Aorta (tissue), 5 donors: ENCODE results near the gene ENKUR. TPM values are rescaled to one million over a fixed set of nuclear protein-coding genes. Genes with fewer than 3 reads are reported as not detected.

ENCODE experiments used
- ATAC-seq: fragments of 200-7000 bp; cut with Tn5 transposase; one replicate; pipeline ENCODE4 v1.9.1; 2022; ENCODE audit warnings: moderate library complexity; ENCODE audit not compliant: low FRiP score
- DNase-seq, 2 donors: peaks; one replicate each; pipeline ENCODE4 v3.0.0-alpha.2; 2020
- H3K27ac ChIP-seq, 2 donors: one replicate each; pipeline ENCODE4 v1.5.1; 2013; ENCODE audit warnings: low read length in 2 of 2, mild to moderate bottlenecking in 2 of 2, moderate library complexity in 2 of 2, control low read depth in 1 of 2, inconsistent platforms in 1 of 2, low read depth in 1 of 2
- H3K27me3 ChIP-seq, 2 donors: one replicate each; pipeline ENCODE4 v1.6.1; 2013; ENCODE audit warnings: control low read depth in 1 of 2, low read length in 1 of 2, mild to moderate bottlenecking in 1 of 2, moderate library complexity in 1 of 2; ENCODE audit not compliant: insufficient read depth in 2 of 2, control insufficient read depth in 1 of 2
- H3K36me3 ChIP-seq, 2 donors: one replicate each; pipeline ENCODE4 v1.6.1; 2013; ENCODE audit warnings: control low read depth in 1 of 2, low read length in 1 of 2, mild to moderate bottlenecking in 1 of 2; ENCODE audit not compliant: insufficient read depth in 2 of 2, control insufficient read depth in 1 of 2
- H3K4me1 ChIP-seq, 2 donors: one replicate each; pipeline ENCODE4 v1.6.1; 2013; ENCODE audit warnings: low read length in 2 of 2, control low read depth in 1 of 2, mild to moderate bottlenecking in 1 of 2, moderate library complexity in 1 of 2; ENCODE audit not compliant: insufficient read depth in 2 of 2, control insufficient read depth in 1 of 2
- H3K4me3 ChIP-seq, 2 donors: one replicate each; pipeline ENCODE4 v1.5.1; 2013; ENCODE audit warnings: low read length in 2 of 2, control low read depth in 1 of 2, mild to moderate bottlenecking in 1 of 2
- H3K9me3 ChIP-seq: one replicate; pipeline ENCODE4 v1.6.1; 2013; ENCODE audit warnings: mild to moderate bottlenecking, low read length; ENCODE audit not compliant: control insufficient read depth
- WGBS, 2 donors: extraction: QIAGEN DNeasy Blood & Tissue Kit; methylation state at CpG; one replicate each; pipeline ENCODE4 v1.1.7; 2013; 5-methylcytosine and 5-hydroxymethylcytosine counted together
- intact Hi-C, 2 donors: fragments of 100-400 bp; cut with DNase I; formaldehyde crosslinking; loops; one replicate each; pipeline versions ENCODE4 v1.14.2 to v1.15.0; 2022
- polyA plus RNA-seq, 2 donors: library from polyadenylated mRNA; stranded (reverse); fragments of 200-250 nt; gene quantifications; one replicate each; pipeline ENCODE4 v1.2.3, GENCODE V29; 2013
- total RNA-seq, 2 donors: library from RNA; stranded (reverse); fragmentation: NEBNext Ultra II Directional; extraction: Animal tissue kit (Norgen Biotek cat#: 25700); gene quantifications; one replicate each; pipeline ENCODE4 v1.2.1, GENCODE V29; 2021
- donor health status: healthy with polysubstance abuse.
- donor health status: Bipolar disorder and iron deficiency.
- donor health status: DM: no; HTN: no; CAD: no.
- donor health status: DM: no; HTN: no; CAD: no.
- donor health status: DM: yes; HTN: yes; CAD: no.

The ENKUR gene
- total and polyA plus RNA-seq, 4 donors = 0.36 TPM; not detected in 3

DNA sequence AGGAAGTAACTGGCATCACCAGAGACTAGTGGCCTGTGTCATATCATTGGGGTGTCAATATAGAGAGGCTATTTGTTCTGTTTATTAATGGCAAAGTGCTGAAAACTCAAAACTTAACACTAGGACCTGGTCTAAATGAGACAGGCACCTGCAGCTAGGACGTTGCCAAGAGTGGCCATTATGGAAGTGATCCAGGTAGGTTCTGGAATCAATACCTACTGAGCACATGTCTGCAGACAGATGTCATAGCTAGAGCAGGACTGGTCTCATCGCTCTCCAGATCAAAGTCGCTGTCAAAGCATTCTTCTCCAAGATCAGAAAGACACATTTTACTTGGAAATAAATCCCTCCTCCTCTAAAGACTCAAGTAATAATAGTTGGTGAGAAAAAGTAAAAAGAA is 40.8 kb upstream of the ENKUR start:
- intact Hi-C loops = no loop called here
- Histone ChIP-seq H3K27ac (no peak overlapping the region), H3K4me3 (no peak overlapping the region), H3K36me3 (no peaks in the 10 kb centered on the region), H3K27me3 (no peaks in the 10 kb centered on the region), H3K4me1 (peaks cover 2% of the 10 kb centered on the region in 2 donors), H3K9me3 (no peaks in the 10 kb centered on the region)
- ATAC-seq = no peak
- no peak for DNase-seq
- 80 to 90% methylated on average over 3 of the region's 3 CpGs for WGBS, 2 donors

DNA sequence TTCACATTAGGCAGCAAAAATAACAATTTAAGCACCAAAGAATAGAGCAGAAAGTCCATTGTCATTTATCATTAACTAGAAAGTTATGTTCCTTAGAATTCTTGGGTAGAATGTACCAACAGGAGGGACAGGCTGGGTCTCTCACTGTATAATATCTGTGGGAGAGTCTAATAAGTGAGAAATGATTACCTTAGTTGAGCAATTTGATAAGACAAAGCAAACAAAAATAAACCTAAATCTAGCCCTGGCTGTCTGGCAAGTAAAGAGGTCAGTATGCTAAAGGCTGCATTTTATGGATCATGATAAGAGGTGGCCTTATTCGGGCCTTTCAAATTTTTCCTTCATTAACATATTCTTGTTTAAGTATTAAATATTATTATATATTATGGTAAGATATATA is 36.1 kb upstream of the ENKUR start:
- ATAC-seq = no peak
- H3K4me3 ChIP-seq = no peak overlapping the region
- no peaks in the 10 kb centered on the region for H3K36me3 ChIP-seq
- H3K9me3 ChIP-seq = no peaks in the 10 kb centered on the region
- no peak overlapping the region for H3K27ac ChIP-seq
- 86 to 89% methylated on average over 1 of the region's 1 CpG for WGBS, 2 donors
- peaks cover 0 to 9% of the 10 kb centered on the region in 2 donors for H3K4me1 ChIP-seq
- intact Hi-C loops = no loop called here
- H3K27me3 ChIP-seq = no peaks in the 10 kb centered on the region
- DNase-seq = no peak

DNA sequence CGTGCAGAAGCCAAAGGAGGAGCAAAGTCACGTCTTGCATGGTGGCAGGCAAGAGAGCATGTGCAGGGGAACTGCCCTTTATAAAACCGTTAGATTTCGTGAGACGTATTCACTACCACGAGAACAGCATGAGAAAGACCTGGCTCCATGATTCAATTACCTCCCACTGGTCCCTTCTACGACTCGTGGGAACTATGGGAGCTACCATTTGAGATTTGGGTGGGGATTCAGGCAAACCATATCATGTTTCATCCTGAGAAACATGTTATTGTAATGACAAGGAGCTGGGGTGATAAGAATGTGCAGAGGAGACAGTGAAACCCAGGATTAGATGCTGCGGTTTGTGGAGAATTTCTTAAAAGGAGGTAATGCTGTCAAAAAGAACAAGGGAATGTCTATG is 34.4 kb upstream of the ENKUR start:
- no peak for DNase-seq
- intact Hi-C loops = no loop called here
- H3K9me3 ChIP-seq = no peaks in the 10 kb centered on the region
- no peak overlapping the region for H3K4me3 ChIP-seq
- no peak for ATAC-seq
- no peaks in the 10 kb centered on the region for H3K27me3 ChIP-seq
- 93 to 94% methylated on average over 9 of the region's 9 CpGs for WGBS, 2 donors
- H3K4me1 ChIP-seq = peaks cover 0 to 9% of the 10 kb centered on the region in 2 donors
- no peaks in the 10 kb centered on the region for H3K36me3 ChIP-seq
- no peak overlapping the region for H3K27ac ChIP-seq

DNA sequence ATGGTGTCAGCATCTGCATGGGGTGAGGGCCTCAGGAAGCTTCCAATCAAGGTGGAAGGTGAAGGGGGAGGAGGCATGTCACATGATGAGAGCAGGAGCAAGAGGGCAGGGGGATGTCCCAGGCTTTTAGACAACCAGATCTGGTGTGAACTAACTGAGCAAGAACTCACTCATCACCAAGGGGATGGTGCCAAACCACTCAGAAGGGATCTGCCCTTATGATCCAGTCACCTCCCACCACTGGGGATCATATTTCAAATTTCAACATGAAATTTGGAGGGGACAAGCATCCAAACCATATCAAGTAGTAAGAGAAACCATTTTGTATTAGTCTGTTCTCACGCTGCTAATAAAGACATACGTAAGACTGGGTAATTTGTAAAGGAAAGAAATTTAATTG is 34.0 kb upstream of the ENKUR start:
- Histone ChIP-seq H3K27me3 (no peaks in the 10 kb centered on the region), H3K4me1 (peaks cover 0 to 9% of the 10 kb centered on the region in 2 donors), H3K4me3 (no peak overlapping the region), H3K9me3 (no peaks in the 10 kb centered on the region), H3K27ac (no peak overlapping the region), H3K36me3 (no peaks in the 10 kb centered on the region)
- 95 to 98% methylated on average over 2 of the region's 2 CpGs for WGBS, 2 donors
- DNase-seq (no peak), ATAC-seq (no peak)
- intact Hi-C loops = no loop called here

DNA sequence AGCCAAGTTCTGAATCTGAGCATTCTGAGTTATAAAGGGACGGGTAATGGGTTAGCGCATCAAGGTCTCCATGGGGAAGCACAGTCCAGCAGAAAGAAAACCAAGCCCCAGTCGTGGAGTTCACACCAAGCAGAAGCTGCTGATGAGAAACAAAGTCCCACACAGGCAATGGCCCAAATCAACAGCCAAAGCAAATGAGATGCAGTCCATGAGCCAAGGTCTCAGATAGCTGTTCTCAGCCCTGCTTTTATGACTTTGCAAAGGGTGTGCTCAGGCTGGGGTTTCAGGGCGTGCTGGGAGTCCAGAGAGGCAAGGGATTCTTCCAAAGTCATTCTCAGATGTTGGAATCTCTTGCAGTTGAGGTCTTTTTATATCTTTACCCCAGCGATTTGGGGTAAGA is 32.5 kb upstream of the ENKUR start:
- intact Hi-C loops = no loop called here
- H3K36me3 ChIP-seq = no peaks in the 10 kb centered on the region
- no peak overlapping the region for H3K4me3 ChIP-seq
- DNase-seq (peak in 1 of 2 donors; percentile 59), ATAC-seq (peak; percentile 77)
- no peaks in the 10 kb centered on the region for H3K27me3 ChIP-seq
- WGBS, 2 donors = 27 to 36% methylated on average over 5 of the region's 5 CpGs
- no peak overlapping the region for H3K27ac ChIP-seq
- no peaks in the 10 kb centered on the region for H3K9me3 ChIP-seq
- H3K4me1 ChIP-seq = peaks cover 0 to 9% of the 10 kb centered on the region in 2 donors

DNA sequence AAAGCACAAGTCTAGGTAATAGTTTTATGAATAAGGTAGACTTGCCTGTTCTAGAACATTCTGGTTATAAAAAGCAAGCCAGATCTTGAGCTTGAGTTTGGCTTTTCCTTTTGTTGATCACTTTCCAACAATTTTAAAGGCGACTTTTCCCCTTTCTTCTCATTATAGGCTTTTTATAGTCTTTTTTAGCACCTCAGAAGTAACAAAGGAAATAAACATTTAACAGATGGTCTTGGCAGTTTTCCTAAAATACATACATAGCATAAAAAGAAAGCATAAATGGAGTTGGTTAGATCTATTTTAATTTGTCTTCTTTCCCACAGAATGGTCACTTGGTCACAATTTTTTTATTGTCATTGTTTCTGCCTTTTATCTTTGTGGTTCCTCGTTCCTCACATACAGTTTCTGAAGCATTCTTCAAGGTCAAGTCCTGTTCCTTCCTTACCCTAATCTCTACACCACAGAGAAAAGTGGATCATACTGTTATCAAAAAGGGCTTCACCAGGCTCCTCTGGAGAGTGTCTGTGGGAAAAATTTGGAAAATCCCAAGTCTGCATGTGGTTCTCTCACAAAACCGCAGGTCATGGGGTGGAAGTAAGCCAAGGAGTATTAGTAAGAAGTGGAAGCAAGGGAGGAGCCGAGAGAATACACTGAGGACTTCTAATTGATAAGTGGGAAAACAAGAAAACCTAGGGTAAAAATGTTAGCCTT is 31.8 kb upstream of the ENKUR start:
- intact Hi-C loops = no loop called here
- 15 to 23% methylated on average over 4 of the region's 4 CpGs for WGBS, 2 donors
- no peak for DNase-seq

DNA sequence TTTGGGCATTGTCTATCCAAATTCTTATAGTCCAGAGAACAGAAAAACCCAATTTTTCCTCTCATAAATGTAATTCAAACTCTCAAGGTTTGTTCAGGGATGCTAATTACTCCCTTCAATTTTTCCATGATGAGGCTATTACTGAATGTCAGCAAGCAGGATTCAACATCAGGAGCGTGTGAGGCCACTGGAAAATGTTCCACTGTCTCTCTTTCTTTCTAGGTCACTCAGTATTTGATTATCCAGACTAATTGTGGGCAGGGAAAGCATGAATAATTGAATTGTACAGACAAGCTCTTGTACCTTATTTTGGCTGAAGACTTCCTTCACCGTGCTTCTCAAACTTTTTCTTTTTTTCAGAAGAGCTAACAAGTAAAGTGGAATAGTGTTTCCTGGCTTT is 31.1 kb upstream of the ENKUR start:
- no peak for DNase-seq
- Histone ChIP-seq H3K27ac (peak overlapping the region in 1 of 2 donors; percentile 28), H3K4me3 (no peak overlapping the region), H3K27me3 (no peaks in the 10 kb centered on the region), H3K9me3 (no peaks in the 10 kb centered on the region), H3K36me3 (no peaks in the 10 kb centered on the region), H3K4me1 (peaks cover 0 to 9% of the 10 kb centered on the region in 2 donors)
- ATAC-seq = no peak
- intact Hi-C loops = no loop called here
- WGBS, 2 donors = 24 to 29% methylated on average over 2 of the region's 2 CpGs

More for the DNA sequence above, 31.8 kb upstream of the ENKUR start:
- ATAC-seq = no peak
- H3K4me3 ChIP-seq = no peak overlapping the region
- peaks cover 0 to 9% of the 10 kb centered on the region in 2 donors for H3K4me1 ChIP-seq
- H3K27me3 ChIP-seq = no peaks in the 10 kb centered on the region
- H3K27ac ChIP-seq = peak overlapping the region in 1 of 2 donors; percentile 28
- H3K36me3 ChIP-seq = no peaks in the 10 kb centered on the region
- no peaks in the 10 kb centered on the region for H3K9me3 ChIP-seq

DNA sequence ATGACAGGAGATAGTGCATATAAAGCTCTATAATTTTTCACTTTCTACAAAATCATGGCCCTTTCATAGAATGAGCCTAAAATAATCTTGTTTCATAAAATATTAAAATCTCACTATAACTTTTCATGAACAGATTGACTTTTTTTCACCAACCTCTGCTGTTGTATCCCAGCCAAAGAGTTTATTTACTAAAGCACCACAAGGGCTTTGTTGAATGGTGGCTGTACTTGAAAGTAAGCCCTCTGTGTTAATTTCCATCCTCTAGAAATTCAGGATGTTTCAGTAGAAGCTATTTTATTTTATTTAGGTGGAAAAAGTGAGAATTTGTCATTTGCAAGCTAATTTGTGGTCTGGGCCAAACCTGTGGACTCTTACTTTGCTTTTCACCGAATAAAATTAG is 30.7 kb upstream of the ENKUR start:
- intact Hi-C loops = no loop called here
- DNase-seq (no peak), ATAC-seq (no peak)
- Histone ChIP-seq H3K4me3 (no peak overlapping the region), H3K27ac (no peak overlapping the region), H3K36me3 (no peaks in the 10 kb centered on the region), H3K9me3 (no peaks in the 10 kb centered on the region), H3K27me3 (no peaks in the 10 kb centered on the region), H3K4me1 (peaks cover 0 to 9% of the 10 kb centered on the region in 2 donors)
- 24 to 26% methylated on average over 1 of the region's 1 CpG for whole genome bisulfite sequencing, 2 donors

DNA sequence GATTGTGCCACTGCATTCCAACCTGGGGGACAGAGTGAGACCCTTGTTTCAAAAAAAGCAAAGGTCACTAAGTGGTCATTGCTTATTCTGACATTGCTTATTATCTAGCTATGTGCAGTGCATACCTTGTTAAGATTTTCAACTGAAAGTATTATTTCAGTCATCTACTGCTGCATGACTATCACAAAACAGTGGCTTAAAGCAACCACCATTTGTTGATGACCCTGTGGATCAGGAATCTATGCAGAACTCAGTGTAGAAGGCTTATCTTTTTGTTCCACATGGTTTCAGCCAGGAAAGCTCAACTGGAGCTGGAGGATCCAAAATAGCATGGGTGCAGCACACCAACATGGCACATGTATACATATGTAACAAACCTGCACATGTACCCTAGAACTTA is 23.6 kb upstream of the ENKUR start:
- no peaks in the 10 kb centered on the region for H3K4me1 ChIP-seq
- H3K9me3 ChIP-seq = no peaks in the 10 kb centered on the region
- ATAC-seq (no peak), DNase-seq (no peak)
- no peak overlapping the region for H3K4me3 ChIP-seq
- intact Hi-C loops = no loop called here
- no peak overlapping the region for H3K27ac ChIP-seq
- H3K36me3 ChIP-seq = no peaks in the 10 kb centered on the region
- H3K27me3 ChIP-seq = no peaks in the 10 kb centered on the region
